ENCODE results near the gene FAM107A. TPM values are rescaled to one million over a fixed set of nuclear protein-coding genes. Genes with fewer than 3 reads are reported as not detected.

Gene FAM107A
- total and polyA plus RNA-seq, 2 of the 4 experiments (the other 2 are of a cell fraction), result not detected

- no peak for TF ChIP-seq RAD21 (IDR thresholded peaks at IDR 0.05; ENCODE audit: low read length)
Measured at GRCh38 chr3:58613236-58614132, 36.3 kb upstream of the FAM107A start (continued).

GRCh38 chr3:58612830-58613229, 35.6 kb upstream of the FAM107A start:
- Histone ChIP-seq H4K5ac (ENCODE audit: low read depth, low read length) (no peak overlapping the region), H3K27me3 (ENCODE audit: control insufficient read depth, insufficient read depth, low read length) (peaks cover 4% of the 10 kb centered on the region; the same call in 1 of the 2 replicates), H2AFZ (replicated peaks; ENCODE audit: low read length, poor library complexity) (no peak overlapping the region), H4K91ac (ENCODE audit: insufficient read depth, low read depth, low read length) (no peak overlapping the region), H4K20me1 (ENCODE audit: insufficient read depth, low read length) (no peaks in the 10 kb centered on the region), H3K9me1 (ENCODE audit: insufficient read depth, low read length) (no peaks in the 10 kb centered on the region), H2BK15ac (ENCODE audit: low read depth, low read length) (no peak overlapping the region), H3K79me1 (ENCODE audit: low read depth in 1 of 2, low read length in 2 of 2) (no peaks in the 10 kb centered on the region), H3K4me2 (ENCODE audit: low read depth, low read length) (no peak overlapping the region), H2AK5ac (ENCODE audit: low read depth, low read length) (no peak overlapping the region), H3K18ac (ENCODE audit: low read depth, low read length) (no peak overlapping the region; the same call in 1 of the 2 replicates), H2BK20ac (ENCODE audit: low read depth, low read length) (no peak overlapping the region), H2BK120ac (ENCODE audit: low read depth, low read length) (no peak overlapping the region), H2AK9ac (replicated peaks; ENCODE audit: low read depth, low read length, poor library complexity) (no peak overlapping the region), H3K23ac (ENCODE audit: low read depth, low read length) (no peak overlapping the region), H3K36me3 (ENCODE audit: control insufficient read depth, insufficient read depth, low read length) (no peaks in the 10 kb centered on the region), H3K4ac (ENCODE audit: low read depth, low read length) (no peak overlapping the region), H3K4me1 (ENCODE audit: control insufficient read depth, insufficient read depth, low read length) (peaks cover 5% of the 10 kb centered on the region; the same call in 1 of the 2 replicates), H3K9ac (ENCODE audit: low read depth, low read length) (no peak overlapping the region), H3K9me3 (ENCODE audit: control insufficient read depth, insufficient read depth, low read length) (no peaks in the 10 kb centered on the region), H3K56ac (ENCODE audit: extremely low read depth, insufficient read depth, low read length) (no peak overlapping the region), H4K8ac (ENCODE audit: low read depth in 2 of 2, low read length in 2 of 2) (no peak overlapping the region), H3K4me3 (ENCODE audit: insufficient read depth, low read depth, low read length) (no peak overlapping the region), H3K14ac (replicated peaks; ENCODE audit: low read depth, low read length) (no peak overlapping the region), H3K27ac (ENCODE audit: insufficient read depth, low read length) (no peak overlapping the region), H2BK5ac (ENCODE audit: low read depth, low read length, poor library complexity, severe bottlenecking) (no peak overlapping the region)
- BruUV-seq (replicated peaks), result no TSS peak
- no peak for ATAC-seq (ENCODE audit: low read depth)
- intact Hi-C loops (cut with micrococcal nuclease), result no loop called here
- WGBS, 2 experiments (ENCODE audit: extremely low coverage in 2 of 2, insufficient read length in 1 of 2), result 27% methylated on average over 3 of the region's 9 CpGs; no CpG with 5 or more reads in 1 of the 2 experiments
- in situ Hi-C loops (cut with MboI; ENCODE audit: low sequenced_read_pairs), result no loop called here
- POLR2A ChIA-PET (ENCODE audit: unreplicated experiment), result no interaction called here
- dilution Hi-C loops (cut with HindIII; ENCODE audit: low sequenced_read_pairs, unreplicated experiment), result no loop called here
- CTCF ChIA-PET, result no interaction called here
- no peak for DNase-seq
- TF ChIP-seq FOS (IDR thresholded peaks at IDR 0.05; ENCODE audit: low read depth, low read length) (no peak), BHLHE40 (IDR thresholded peaks at IDR 0.05; ENCODE audit: low read depth, low read length) (no peak), RFX5 (IDR thresholded peaks at IDR 0.05; ENCODE audit: low read depth, low read length) (no peak), CEBPB (IDR thresholded peaks at IDR 0.05; ENCODE audit: low read depth, low read length) (no peak), SMC3 (IDR thresholded peaks at IDR 0.05; ENCODE audit: low read depth, low read length) (no peak), NFE2L2 (IDR thresholded peaks at IDR 0.05; ENCODE audit: low read depth, low read length) (no peak), CHD1 (IDR thresholded peaks at IDR 0.05; ENCODE audit: low read depth, low read length) (no peak), MAZ (IDR thresholded peaks at IDR 0.05; ENCODE audit: borderline replicate concordance, low read depth, low read length) (no peak), RCOR1 (IDR thresholded peaks at IDR 0.05; ENCODE audit: insufficient replicate concordance, low read length) (no peak), MXI1 (IDR thresholded peaks at IDR 0.05; ENCODE audit: borderline replicate concordance, low read depth, low read length) (no peak), POLR2A (IDR thresholded peaks at IDR 0.05; ENCODE audit: low read depth, low read length) (no peak), MAFK (IDR thresholded peaks at IDR 0.05; ENCODE audit: low read depth, low read length) (no peak)
- TF ChIP-seq, protein P1, sequence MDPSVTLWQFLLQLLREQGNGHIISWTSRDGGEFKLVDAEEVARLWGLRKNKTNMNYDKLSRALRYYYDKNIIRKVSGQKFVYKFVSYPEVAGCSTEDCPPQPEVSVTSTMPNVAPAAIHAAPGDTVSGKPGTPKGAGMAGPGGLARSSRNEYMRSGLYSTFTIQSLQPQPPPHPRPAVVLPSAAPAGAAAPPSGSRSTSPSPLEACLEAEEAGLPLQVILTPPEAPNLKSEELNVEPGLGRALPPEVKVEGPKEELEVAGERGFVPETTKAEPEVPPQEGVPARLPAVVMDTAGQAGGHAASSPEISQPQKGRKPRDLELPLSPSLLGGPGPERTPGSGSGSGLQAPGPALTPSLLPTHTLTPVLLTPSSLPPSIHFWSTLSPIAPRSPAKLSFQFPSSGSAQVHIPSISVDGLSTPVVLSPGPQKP (IDR thresholded peaks at IDR 0.05; ENCODE audit: borderline replicate concordance, low read depth, low read length), result no peak
- TF ChIP-seq, protein P2, sequence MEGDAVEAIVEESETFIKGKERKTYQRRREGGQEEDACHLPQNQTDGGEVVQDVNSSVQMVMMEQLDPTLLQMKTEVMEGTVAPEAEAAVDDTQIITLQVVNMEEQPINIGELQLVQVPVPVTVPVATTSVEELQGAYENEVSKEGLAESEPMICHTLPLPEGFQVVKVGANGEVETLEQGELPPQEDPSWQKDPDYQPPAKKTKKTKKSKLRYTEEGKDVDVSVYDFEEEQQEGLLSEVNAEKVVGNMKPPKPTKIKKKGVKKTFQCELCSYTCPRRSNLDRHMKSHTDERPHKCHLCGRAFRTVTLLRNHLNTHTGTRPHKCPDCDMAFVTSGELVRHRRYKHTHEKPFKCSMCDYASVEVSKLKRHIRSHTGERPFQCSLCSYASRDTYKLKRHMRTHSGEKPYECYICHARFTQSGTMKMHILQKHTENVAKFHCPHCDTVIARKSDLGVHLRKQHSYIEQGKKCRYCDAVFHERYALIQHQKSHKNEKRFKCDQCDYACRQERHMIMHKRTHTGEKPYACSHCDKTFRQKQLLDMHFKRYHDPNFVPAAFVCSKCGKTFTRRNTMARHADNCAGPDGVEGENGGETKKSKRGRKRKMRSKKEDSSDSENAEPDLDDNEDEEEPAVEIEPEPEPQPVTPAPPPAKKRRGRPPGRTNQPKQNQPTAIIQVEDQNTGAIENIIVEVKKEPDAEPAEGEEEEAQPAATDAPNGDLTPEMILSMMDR (conservative IDR thresholded peaks at IDR 0.05; ENCODE audit: low read depth, low read length), result no peak

Measured in IMR-90 (cell line).